ENCODE data around the gene RFX2.

RFX2 gene

GRCh38 chr19:6045108-6045507 is 65.2 kb downstream of the RFX2 start:
- TF ChIP-seq EZH2phosphoT487 (conservative IDR thresholded peaks at IDR 0.05; ENCODE audit: low read length) (no peak), CTCF (IDR thresholded peaks at IDR 0.05; ENCODE audit: insufficient read depth, low read length, poor library complexity, severe bottlenecking) (no peak)
- H3K27ac ChIP-seq (ENCODE audit: low read depth, low read length): no peak overlapping the region
- no peaks in the 10 kb centered on the region for H3K27me3 ChIP-seq (ENCODE audit: low read length)
- no peak overlapping the region for H3K4me3 ChIP-seq (ENCODE audit: insufficient read depth, low read length, poor library complexity, severe bottlenecking)
- no peak overlapping the region for H2AFZ ChIP-seq (ENCODE audit: low read depth, low read length, severe bottlenecking)
- H3K9me3 ChIP-seq (ENCODE audit: insufficient read depth, low read length): no peaks in the 10 kb centered on the region
- no peak overlapping the region for H3K9ac ChIP-seq (ENCODE audit: low read length)
- no peaks in the 10 kb centered on the region for H3K79me2 ChIP-seq (ENCODE audit: insufficient read depth, low read length)
- H3F3A ChIP-seq (ENCODE audit: insufficient read depth): no peaks in the 10 kb centered on the region
- H3K36me3 ChIP-seq (ENCODE audit: low read length): no peaks in the 10 kb centered on the region
- H3K9me2 ChIP-seq (replicated peaks; ENCODE audit: insufficient read depth, low read length): no peaks in the 10 kb centered on the region
- no peaks in the 10 kb centered on the region for H4K20me1 ChIP-seq (ENCODE audit: low read depth, low read length)
- no peak overlapping the region for H3K4me2 ChIP-seq (ENCODE audit: low read depth, low read length, poor library complexity, severe bottlenecking)

DNA sequence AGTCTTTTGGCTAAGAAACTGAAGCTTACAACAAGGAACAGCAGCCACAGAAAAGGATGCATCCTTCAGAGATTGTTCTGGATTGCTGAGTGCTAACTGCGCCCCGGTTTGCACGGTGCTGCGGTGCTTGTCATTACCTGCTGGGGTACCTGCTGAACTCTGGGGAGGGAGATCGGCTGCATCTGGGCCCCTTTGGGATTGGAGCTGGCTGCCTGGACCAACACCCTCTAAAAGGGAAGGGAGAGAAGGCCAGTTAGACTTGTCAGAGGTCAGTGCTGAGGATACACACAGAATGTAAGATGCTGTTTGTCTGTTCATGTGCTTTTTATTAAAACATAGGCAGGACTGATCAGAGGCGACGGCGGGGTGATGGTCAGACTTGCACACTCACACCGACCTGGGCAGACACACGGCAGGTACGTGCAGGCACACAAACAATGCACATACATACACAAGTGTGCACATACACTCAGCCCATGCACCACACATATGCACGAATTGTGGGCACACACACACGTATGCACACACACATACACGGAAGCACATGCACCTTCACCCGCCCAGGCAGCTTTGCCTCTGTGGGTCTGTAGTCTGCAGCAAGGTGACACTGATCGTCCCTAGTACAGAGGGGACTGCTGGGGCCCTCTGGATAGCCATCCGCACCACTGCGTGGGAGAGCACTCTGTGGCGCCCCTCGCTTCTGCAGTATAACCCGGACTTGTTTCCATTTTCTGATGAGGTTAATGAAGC is 66.1 kb downstream of the RFX2 start:
- TF ChIP-seq EZH2phosphoT487 (conservative IDR thresholded peaks at IDR 0.05; ENCODE audit: low read length): no peak
- no peak for TF ChIP-seq CTCF (IDR thresholded peaks at IDR 0.05; ENCODE audit: insufficient read depth, low read length, poor library complexity, severe bottlenecking)
- no peaks in the 10 kb centered on the region for H3K79me2 ChIP-seq (ENCODE audit: insufficient read depth, low read length)
- no peaks in the 10 kb centered on the region for H3K27me3 ChIP-seq (ENCODE audit: low read length)
- no peaks in the 10 kb centered on the region for H3K9me3 ChIP-seq (ENCODE audit: insufficient read depth, low read length)
- H3K36me3 ChIP-seq (ENCODE audit: low read length): no peaks in the 10 kb centered on the region
- no peak overlapping the region for H3K4me3 ChIP-seq (ENCODE audit: insufficient read depth, low read length, poor library complexity, severe bottlenecking)
- no peaks in the 10 kb centered on the region for H3K9me2 ChIP-seq (replicated peaks; ENCODE audit: insufficient read depth, low read length)
- H4K20me1 ChIP-seq (ENCODE audit: low read depth, low read length): no peaks in the 10 kb centered on the region
- H3K9ac ChIP-seq (ENCODE audit: low read length): no peak overlapping the region
- no peak overlapping the region for H3K27ac ChIP-seq (ENCODE audit: low read depth, low read length)
- no peak overlapping the region for H3K4me2 ChIP-seq (ENCODE audit: low read depth, low read length, poor library complexity, severe bottlenecking)
- H2AFZ ChIP-seq (ENCODE audit: low read depth, low read length, severe bottlenecking): no peak overlapping the region
- no peaks in the 10 kb centered on the region for H3F3A ChIP-seq (ENCODE audit: insufficient read depth)

DNA sequence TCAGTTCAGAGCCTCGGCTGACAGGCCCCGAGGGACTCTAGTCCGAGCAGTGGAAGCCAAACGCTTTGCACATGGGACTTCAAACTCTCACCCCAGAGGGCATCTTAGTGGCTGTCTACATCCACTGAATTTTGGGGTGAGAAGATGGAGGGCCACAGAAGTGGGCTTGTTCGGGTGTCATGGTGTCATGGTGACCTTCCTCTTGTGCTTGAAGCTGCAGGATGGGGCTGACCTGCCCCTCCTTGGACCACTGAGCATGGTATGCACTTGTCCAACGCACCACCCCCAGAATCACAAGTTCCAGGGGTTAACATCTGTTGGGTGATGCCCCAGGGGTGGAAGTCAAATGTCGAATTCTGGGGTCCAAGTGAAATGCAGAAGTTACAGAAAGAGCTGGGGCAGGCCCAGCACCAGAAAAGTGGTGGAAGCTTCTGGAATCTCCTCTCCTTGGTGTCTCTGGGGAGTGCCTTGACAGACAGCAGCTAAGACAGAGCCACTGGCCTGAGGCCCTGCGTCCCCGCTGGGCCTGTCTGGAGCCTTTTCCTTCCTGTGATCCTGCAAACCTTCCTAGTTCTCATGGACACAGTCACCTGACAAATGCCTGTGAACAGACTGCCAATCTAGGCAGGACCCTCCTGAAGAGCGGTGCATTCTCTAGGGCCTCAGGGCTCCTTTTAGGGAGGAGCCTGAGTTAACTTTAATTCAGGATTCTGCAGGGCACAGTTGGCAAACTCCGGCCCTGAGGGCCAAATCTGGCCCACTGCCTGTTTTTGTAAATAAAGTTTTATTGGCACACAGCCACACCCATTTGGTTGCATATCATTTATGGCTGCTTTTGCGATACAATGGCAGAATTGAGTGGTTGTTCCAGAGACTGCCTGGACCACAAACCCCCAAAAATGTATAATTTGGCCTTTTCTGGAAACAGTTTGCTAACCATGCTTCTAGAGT is 67.2 kb downstream of the RFX2 start:
- H3F3A ChIP-seq (ENCODE audit: insufficient read depth): no peaks in the 10 kb centered on the region
- no peaks in the 10 kb centered on the region for H4K20me1 ChIP-seq (ENCODE audit: low read depth, low read length)
- H3K4me2 ChIP-seq (ENCODE audit: low read depth, low read length, poor library complexity, severe bottlenecking): no peak overlapping the region
- H3K36me3 ChIP-seq (ENCODE audit: low read length): no peaks in the 10 kb centered on the region
- no peak overlapping the region for H3K27ac ChIP-seq (ENCODE audit: low read depth, low read length)
- TF ChIP-seq EZH2phosphoT487 (conservative IDR thresholded peaks at IDR 0.05; ENCODE audit: low read length): no peak
- TF ChIP-seq CTCF (IDR thresholded peaks at IDR 0.05; ENCODE audit: insufficient read depth, low read length, poor library complexity, severe bottlenecking): no peak
- no peak overlapping the region for H3K9ac ChIP-seq (ENCODE audit: low read length)
- H2AFZ ChIP-seq (ENCODE audit: low read depth, low read length, severe bottlenecking): no peak overlapping the region
- no peaks in the 10 kb centered on the region for H3K9me3 ChIP-seq (ENCODE audit: insufficient read depth, low read length)
- H3K9me2 ChIP-seq (replicated peaks; ENCODE audit: insufficient read depth, low read length): no peaks in the 10 kb centered on the region
- no peaks in the 10 kb centered on the region for H3K79me2 ChIP-seq (ENCODE audit: insufficient read depth, low read length)
- H3K4me3 ChIP-seq (ENCODE audit: insufficient read depth, low read length, poor library complexity, severe bottlenecking): no peak overlapping the region
- no peaks in the 10 kb centered on the region for H3K27me3 ChIP-seq (ENCODE audit: low read length)
